ENCODE results near the gene TBC1D16. TPM values are rescaled to one million over a fixed set of nuclear protein-coding genes. Genes with fewer than 3 reads are reported as not detected.
A peak's percentile ranks its signal among the peaks of the same experiment; 100 is the strongest.

TBC1D16 gene
- total and polyA plus RNA-seq, 2 donors (not counting 1 experiment from before 2014, with no cell fraction given), result 8.3 to 30.4 TPM

DNA sequence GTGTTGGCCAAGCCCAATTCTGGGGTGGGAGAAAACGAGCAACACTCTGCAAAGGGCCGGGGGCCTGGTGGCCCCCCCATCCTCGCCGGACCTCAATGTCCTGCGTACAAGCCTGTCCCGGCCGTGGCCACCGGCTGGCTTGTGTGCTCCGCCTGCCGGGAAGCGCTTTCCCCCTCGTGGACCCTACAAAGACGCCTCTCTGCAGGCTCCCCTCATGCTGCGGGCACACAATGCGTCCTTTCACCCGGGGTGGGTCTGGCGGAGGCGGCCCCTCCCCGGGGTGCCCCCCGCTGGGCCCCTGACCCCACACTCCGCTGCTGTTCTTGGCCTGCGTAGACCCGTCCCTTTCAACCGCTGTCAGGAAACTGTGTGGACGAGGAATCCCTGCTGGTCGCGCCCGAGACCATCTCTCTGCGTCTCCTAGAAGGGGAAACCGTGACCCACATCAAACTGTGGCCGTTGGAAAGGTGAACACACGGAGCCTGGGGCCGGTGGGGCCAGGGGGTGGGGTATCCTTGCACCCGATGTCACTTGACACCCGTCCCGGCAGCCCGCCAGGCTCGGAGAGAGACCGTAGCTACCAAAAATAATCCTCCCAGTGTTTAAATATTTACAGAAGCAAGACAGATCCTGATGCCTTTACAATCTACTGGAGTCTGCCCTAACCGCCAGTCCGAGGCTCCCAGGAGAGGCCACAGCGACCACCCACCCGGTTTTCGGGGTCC lies 43.6 kb downstream of the TBC1D16 start:
- peaks cover 26% of the 10 kb centered on the region for H3K4me1 ChIP-seq (ENCODE audit: control insufficient read depth, extremely low read depth, insufficient read depth, low read length)
- H3K27me3 ChIP-seq (ENCODE audit: control insufficient read depth, insufficient read depth, low read length), result no peaks in the 10 kb centered on the region
- no peaks in the 10 kb centered on the region for H3K9me3 ChIP-seq (ENCODE audit: control insufficient read depth, insufficient read depth, low read depth, low read length)
- peak overlapping the region; percentile 38 for H2AFZ ChIP-seq (ENCODE audit: low read length)
- peak overlapping the region; percentile 25 for H3K27ac ChIP-seq (ENCODE audit: insufficient read depth, low read length)
- TF ChIP-seq, protein P1, sequence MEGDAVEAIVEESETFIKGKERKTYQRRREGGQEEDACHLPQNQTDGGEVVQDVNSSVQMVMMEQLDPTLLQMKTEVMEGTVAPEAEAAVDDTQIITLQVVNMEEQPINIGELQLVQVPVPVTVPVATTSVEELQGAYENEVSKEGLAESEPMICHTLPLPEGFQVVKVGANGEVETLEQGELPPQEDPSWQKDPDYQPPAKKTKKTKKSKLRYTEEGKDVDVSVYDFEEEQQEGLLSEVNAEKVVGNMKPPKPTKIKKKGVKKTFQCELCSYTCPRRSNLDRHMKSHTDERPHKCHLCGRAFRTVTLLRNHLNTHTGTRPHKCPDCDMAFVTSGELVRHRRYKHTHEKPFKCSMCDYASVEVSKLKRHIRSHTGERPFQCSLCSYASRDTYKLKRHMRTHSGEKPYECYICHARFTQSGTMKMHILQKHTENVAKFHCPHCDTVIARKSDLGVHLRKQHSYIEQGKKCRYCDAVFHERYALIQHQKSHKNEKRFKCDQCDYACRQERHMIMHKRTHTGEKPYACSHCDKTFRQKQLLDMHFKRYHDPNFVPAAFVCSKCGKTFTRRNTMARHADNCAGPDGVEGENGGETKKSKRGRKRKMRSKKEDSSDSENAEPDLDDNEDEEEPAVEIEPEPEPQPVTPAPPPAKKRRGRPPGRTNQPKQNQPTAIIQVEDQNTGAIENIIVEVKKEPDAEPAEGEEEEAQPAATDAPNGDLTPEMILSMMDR (conservative IDR thresholded peaks at IDR 0.05 in 1 of 2, IDR thresholded peaks at IDR 0.05 in 1 of 2; ENCODE audit: low read depth in 1 of 2, low read length in 2 of 2), result no peak
- TF ChIP-seq EZH2 (IDR thresholded peaks at IDR 0.05; ENCODE audit: low read length, missing control alignments), result no peak
- peak overlapping the region; percentile 48 for H3K9ac ChIP-seq (ENCODE audit: insufficient read depth, low read length)
- H3K36me3 ChIP-seq (ENCODE audit: control insufficient read depth, insufficient read depth, low read length), result no peaks in the 10 kb centered on the region
- peak overlapping the region; percentile 27 to 55 (median 29) for H3K4me3 ChIP-seq (replicated peaks in 1 of 4; ENCODE audit: control extremely low read depth in 1 of 4, insufficient read depth in 1 of 4, low read depth in 3 of 4, low read length in 4 of 4)
- H4K20me1 ChIP-seq (ENCODE audit: control insufficient read depth, extremely low read depth, insufficient read depth, low read length), result no peaks in the 10 kb centered on the region
- peak overlapping the region; percentile 82 for H3K4me2 ChIP-seq (ENCODE audit: extremely low read depth, insufficient read depth, low read length)
- no peaks in the 10 kb centered on the region for H3K79me2 ChIP-seq (ENCODE audit: control insufficient read depth, insufficient read depth, low read length)
- DNase-seq (ENCODE audit: low read depth in 2 of 2), result peak in 1 of 2 donors; percentile 59

DNA sequence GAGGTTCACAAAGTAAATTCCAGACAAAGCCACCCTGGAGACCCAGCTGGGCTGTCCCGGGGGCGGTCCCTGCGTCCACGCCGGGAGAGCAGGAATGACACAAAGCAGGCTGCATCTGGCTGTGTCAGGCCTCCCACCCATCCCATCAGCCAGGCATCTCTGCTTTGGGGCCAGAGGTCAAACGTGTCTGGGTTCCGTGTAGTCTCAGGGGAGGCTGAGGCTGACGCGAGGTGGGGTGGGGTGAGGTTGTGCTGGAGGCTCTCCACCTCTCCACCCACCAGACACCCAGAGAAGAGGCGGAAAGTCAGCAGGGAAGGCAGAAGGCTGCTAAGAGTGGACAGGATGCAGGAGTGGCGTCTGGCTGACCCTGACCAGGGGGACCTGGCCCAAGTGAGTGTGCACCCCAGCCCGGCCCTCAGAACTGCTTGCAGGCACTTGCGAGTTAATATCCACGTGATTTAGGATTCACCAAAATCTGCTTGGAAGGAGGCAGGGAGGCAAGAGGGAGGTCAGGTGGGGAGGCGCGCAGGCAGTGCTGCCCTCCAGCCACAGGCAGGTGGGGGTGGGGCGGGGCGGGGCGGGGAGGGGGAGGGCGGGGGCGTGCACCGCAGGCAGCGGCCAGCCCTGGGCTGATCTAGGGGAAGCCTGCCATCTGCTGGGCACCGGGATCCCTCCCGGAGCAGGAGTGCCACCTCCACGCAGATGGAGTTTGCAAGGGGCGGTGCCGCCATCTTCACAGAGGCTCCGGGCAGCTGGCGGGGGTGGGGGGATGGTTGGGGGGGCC lies 44.3 kb downstream of the TBC1D16 start:
- DNase-seq (ENCODE audit: low read depth in 2 of 2), result peak; percentile 68 to 82
- Histone ChIP-seq H2AFZ (ENCODE audit: low read length) (no peak overlapping the region), H3K9me3 (ENCODE audit: control insufficient read depth, insufficient read depth, low read depth, low read length) (no peaks in the 10 kb centered on the region), H3K4me1 (ENCODE audit: control insufficient read depth, extremely low read depth, insufficient read depth, low read length) (peaks cover 28% of the 10 kb centered on the region), H3K4me2 (ENCODE audit: extremely low read depth, insufficient read depth, low read length) (no peak overlapping the region), H3K27me3 (ENCODE audit: control insufficient read depth, insufficient read depth, low read length) (no peaks in the 10 kb centered on the region), H4K20me1 (ENCODE audit: control insufficient read depth, extremely low read depth, insufficient read depth, low read length) (no peaks in the 10 kb centered on the region), H3K27ac (ENCODE audit: insufficient read depth, low read length) (no peak overlapping the region), H3K4me3 (replicated peaks in 1 of 4; ENCODE audit: control extremely low read depth in 1 of 4, insufficient read depth in 1 of 4, low read depth in 3 of 4, low read length in 4 of 4) (peak overlapping the region in 1 of 4 experiments; percentile 55), H3K9ac (ENCODE audit: insufficient read depth, low read length) (peak overlapping the region; percentile 48), H3K36me3 (ENCODE audit: control insufficient read depth, insufficient read depth, low read length) (no peaks in the 10 kb centered on the region), H3K79me2 (ENCODE audit: control insufficient read depth, insufficient read depth, low read length) (no peaks in the 10 kb centered on the region)
- TF ChIP-seq, protein P1 (conservative IDR thresholded peaks at IDR 0.05 in 1 of 2, IDR thresholded peaks at IDR 0.05 in 1 of 2; ENCODE audit: low read depth in 1 of 2, low read length in 2 of 2), result peak; percentile 46 to 56
- no peak for TF ChIP-seq EZH2 (IDR thresholded peaks at IDR 0.05; ENCODE audit: low read length, missing control alignments)

DNA sequence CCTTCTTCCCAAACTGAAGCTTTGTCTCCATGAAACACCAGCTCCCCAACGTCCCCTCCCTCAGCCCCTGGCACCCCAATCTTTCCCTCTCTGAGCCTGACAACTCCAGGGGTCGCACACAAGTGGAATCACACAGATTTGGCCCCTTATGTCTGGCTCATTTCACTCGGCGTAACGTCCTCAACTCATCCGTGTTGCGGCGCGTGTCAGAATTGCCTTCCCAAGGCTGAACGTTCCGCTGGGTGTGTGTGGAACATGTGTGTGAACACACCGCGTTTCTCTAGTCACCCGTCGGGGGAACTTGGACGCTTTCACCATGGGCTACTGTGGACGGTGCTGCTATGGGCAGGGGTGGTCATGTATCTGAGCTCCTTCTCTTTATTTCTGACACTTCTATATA lies 45.0 kb downstream of the TBC1D16 start:
- TF ChIP-seq EZH2 (IDR thresholded peaks at IDR 0.05; ENCODE audit: low read length, missing control alignments), result no peak
- TF ChIP-seq, protein P1 (conservative IDR thresholded peaks at IDR 0.05 in 1 of 2, IDR thresholded peaks at IDR 0.05 in 1 of 2; ENCODE audit: low read depth in 1 of 2, low read length in 2 of 2), result no peak
- no peak for DNase-seq (ENCODE audit: low read depth in 2 of 2)
- no peaks in the 10 kb centered on the region for H3K9me3 ChIP-seq (ENCODE audit: control insufficient read depth, insufficient read depth, low read depth, low read length)
- no peaks in the 10 kb centered on the region for H4K20me1 ChIP-seq (ENCODE audit: control insufficient read depth, extremely low read depth, insufficient read depth, low read length)
- H3K27me3 ChIP-seq (ENCODE audit: control insufficient read depth, insufficient read depth, low read length), result no peaks in the 10 kb centered on the region
- no peaks in the 10 kb centered on the region for H3K36me3 ChIP-seq (ENCODE audit: control insufficient read depth, insufficient read depth, low read length)
- no peak overlapping the region for H3K27ac ChIP-seq (ENCODE audit: insufficient read depth, low read length)
- no peak overlapping the region for H3K9ac ChIP-seq (ENCODE audit: insufficient read depth, low read length)
- H3K4me3 ChIP-seq (replicated peaks in 1 of 4; ENCODE audit: control extremely low read depth in 1 of 4, insufficient read depth in 1 of 4, low read depth in 3 of 4, low read length in 4 of 4), result no peak overlapping the region
- H2AFZ ChIP-seq (ENCODE audit: low read length), result no peak overlapping the region
- H3K79me2 ChIP-seq (ENCODE audit: control insufficient read depth, insufficient read depth, low read length), result no peaks in the 10 kb centered on the region
- no peak overlapping the region for H3K4me2 ChIP-seq (ENCODE audit: extremely low read depth, insufficient read depth, low read length)
- H3K4me1 ChIP-seq (ENCODE audit: control insufficient read depth, extremely low read depth, insufficient read depth, low read length), result peaks cover 29% of the 10 kb centered on the region
